B cell (primary cell): ENCODE results near the gene FGF3. TPM values are rescaled to one million over a fixed set of nuclear protein-coding genes. Genes with fewer than 3 reads are reported as not detected.

Experiments
- ATAC-seq: fragments of 200-7000 bp; cut with Tn5 transposase; one replicate; pipeline ENCODE4 v1.10.0; 2021; ENCODE audit warnings: low read depth, mild to moderate bottlenecking, moderate number of reproducible peaks, moderate library complexity
- CTCF ChIA-PET: fragments of 350-600 bp; sonication (Branson Sonifier 250); formaldehyde crosslinking; loops from one replicate; lab custom pipeline; 2021; ENCODE audit warnings: antibody characterized with exemption, inconsistent platforms; lab: Charles Lee
- POLR2A ChIA-PET: fragments of 350-600 bp; sonication (Branson Sonifier 250); formaldehyde crosslinking; loops from one replicate; lab custom pipeline; 2021; ENCODE audit warnings: antibody characterized with exemption; lab: Charles Lee
- DNase-seq: peaks from one replicate; pipeline ENCODE4 v3.0.0; 2013
- H2AFZ ChIP-seq: 2 replicates; pipeline ENCODE4 v1.6.1; 2012; ENCODE audit warnings: mild to moderate bottlenecking, low read depth, low read length; ENCODE audit not compliant: insufficient read depth, poor library complexity, severe bottlenecking
- H3K27ac ChIP-seq, 2 donors: 1 replicate in 1 of 2; 2 replicates in 1 of 2; pipeline ENCODE4 v1.5.1; 2012 to 2013; ENCODE audit warnings: low read length in 2 of 2, mild to moderate bottlenecking in 2 of 2, moderate library complexity in 1 of 2
- H3K27me3 ChIP-seq, 4 experiments: fragments of 200-600 bp in 1 of 4; sonication (generic) in 1 of 4; replicated peaks in 1 of 4; 1 replicate in 2 of 4; 2 replicates in 2 of 4; pipeline versions ENCODE4 v1.6.1 to v1.7.0; 2013 to 2016; ENCODE audit warnings: low read length in 3 of 4, mild to moderate bottlenecking in 2 of 4, mixed read lengths in 1 of 4, moderate library complexity in 1 of 4; ENCODE audit not compliant: insufficient read depth in 4 of 4, control insufficient read depth in 3 of 4; ENCODE audit errors: control extremely low read depth in 1 of 4
- H3K36me3 ChIP-seq, 2 experiments: replicated peaks in 1 of 2; 1 replicate in 1 of 2; 2 replicates in 1 of 2; pipeline versions ENCODE4 v1.6.1 to v1.7.1; 2013; ENCODE audit warnings: low read length in 1 of 2; ENCODE audit not compliant: insufficient read depth in 2 of 2, control insufficient read depth in 1 of 2; ENCODE audit errors: control extremely low read depth in 1 of 2, extremely low read depth in 1 of 2
- H3K4me1 ChIP-seq, 2 donors: fragments of 200-600 bp in 1 of 2; sonication (generic) in 1 of 2; 1 replicate in 1 of 2; 2 replicates in 1 of 2; pipeline versions ENCODE4 v1.5.1 to v1.6.1; 2013 to 2017; ENCODE audit warnings: low read length in 2 of 2; ENCODE audit not compliant: control insufficient read depth in 2 of 2, insufficient read depth in 2 of 2
- H3K4me2 ChIP-seq: replicated peaks from 2 replicates; pipeline ENCODE3; 2012; ENCODE audit warnings: mild to moderate bottlenecking, low read depth, low read length; ENCODE audit not compliant: poor library complexity, severe bottlenecking
- H3K4me3 ChIP-seq, 5 experiments: fragments of 200-600 bp in 1 of 5; sonication (generic) in 1 of 5; 1 replicate in 3 of 5; 2 replicates in 2 of 5; pipeline versions ENCODE4 v1.5.1 to v1.7.0; 2011 to 2016; ENCODE audit warnings: low read length in 4 of 5, mild to moderate bottlenecking in 4 of 5, low read depth in 2 of 5, control low read depth in 1 of 5, moderate library complexity in 1 of 5; ENCODE audit not compliant: insufficient read depth in 1 of 5; ENCODE audit errors: control extremely low read depth in 1 of 5, extremely low read depth in 1 of 5
- H3K79me2 ChIP-seq: fragments of 200-600 bp; sonication (generic); one replicate; pipeline ENCODE4 v1.6.0; 2016; ENCODE audit warnings: low read length; ENCODE audit not compliant: control insufficient read depth, insufficient read depth
- H3K9ac ChIP-seq: fragments of 200-600 bp; sonication (generic); 2 replicates; pipeline ENCODE4 v1.6.1; 2017; ENCODE audit warnings: mild to moderate bottlenecking, low read length, moderate library complexity
- H3K9me3 ChIP-seq, 3 donors: one replicate each; pipeline versions ENCODE4 v1.6.1 to v1.7.1; 2013; ENCODE audit warnings: low read length in 2 of 3; ENCODE audit not compliant: control insufficient read depth in 2 of 3, insufficient read depth in 1 of 3; ENCODE audit errors: control extremely low read depth in 1 of 3
- H4K20me1 ChIP-seq: 2 replicates; pipeline ENCODE4 v1.6.0; 2012; ENCODE audit warnings: mild to moderate bottlenecking, low read length; ENCODE audit not compliant: insufficient read depth, control insufficient read depth, poor library complexity, severe bottlenecking
- H3K27ac Mint-ChIP-seq: one replicate; pipeline ENCODE4 v1.8.0; 2021; ENCODE audit warnings: mixed read lengths
- H3K27me3 Mint-ChIP-seq: one replicate; pipeline ENCODE4 v1.8.0; 2021; ENCODE audit warnings: mixed read lengths
- H3K4me1 Mint-ChIP-seq: one replicate; pipeline ENCODE4 v1.8.0; 2021; ENCODE audit warnings: mixed read lengths
- H3K4me3 Mint-ChIP-seq: one replicate; pipeline ENCODE4 v1.8.0; 2021; ENCODE audit warnings: mixed read lengths
- H3K9me3 Mint-ChIP-seq: one replicate; pipeline ENCODE4 v1.8.0; 2022; ENCODE audit warnings: mixed read lengths; ENCODE audit not compliant: insufficient read depth
- CTCF ChIP-seq: fragments of 200-600 bp; IDR thresholded peaks from one replicate; pipeline ENCODE4 v1.8.0; 2022; ENCODE audit warnings: antibody characterized with exemption, mild to moderate bottlenecking
- EZH2 ChIP-seq: IDR thresholded peaks from 2 replicates; pipeline ENCODE4 v1.6.1; 2012; ENCODE audit warnings: borderline replicate concordance, low read depth, mild to moderate bottlenecking, moderate library complexity, low read length; ENCODE audit not compliant: insufficient read depth, poor library complexity, severe bottlenecking
- WGBS: methylation state at CpG from one replicate; pipeline ENCODE4 v1.1.5; 2013; ENCODE audit warnings: missing lambda C conversion rate; ENCODE audit not compliant: insufficient coverage; 5-methylcytosine and 5-hydroxymethylcytosine counted together
- intact Hi-C: fragments of 100-400 bp; cut with micrococcal nuclease; formaldehyde crosslinking; loops from one replicate; pipeline ENCODE4 v1.10.0; 2022
- polyA plus RNA-seq: library from polyadenylated mRNA; depleted of rRNA; stranded (reverse); fragments of >200 nt; gene quantifications from 2 replicates; pipeline ENCODE4 v1.2.3, GENCODE V29; 2012
- total RNA-seq, 2 donors: library from RNA; stranded (reverse); fragments of 120-200 nt in 1 of 2; gene quantifications; 1 replicate in 1 of 2; 2 replicates in 1 of 2; pipeline versions ENCODE4 v1.2.3 to v1.2.4, GENCODE V29; 2013 to 2022

The FGF3 gene
- total and polyA plus RNA-seq, 2 donors (not counting 1 experiment from before 2014, with no cell fraction given), result not detected

DNA sequence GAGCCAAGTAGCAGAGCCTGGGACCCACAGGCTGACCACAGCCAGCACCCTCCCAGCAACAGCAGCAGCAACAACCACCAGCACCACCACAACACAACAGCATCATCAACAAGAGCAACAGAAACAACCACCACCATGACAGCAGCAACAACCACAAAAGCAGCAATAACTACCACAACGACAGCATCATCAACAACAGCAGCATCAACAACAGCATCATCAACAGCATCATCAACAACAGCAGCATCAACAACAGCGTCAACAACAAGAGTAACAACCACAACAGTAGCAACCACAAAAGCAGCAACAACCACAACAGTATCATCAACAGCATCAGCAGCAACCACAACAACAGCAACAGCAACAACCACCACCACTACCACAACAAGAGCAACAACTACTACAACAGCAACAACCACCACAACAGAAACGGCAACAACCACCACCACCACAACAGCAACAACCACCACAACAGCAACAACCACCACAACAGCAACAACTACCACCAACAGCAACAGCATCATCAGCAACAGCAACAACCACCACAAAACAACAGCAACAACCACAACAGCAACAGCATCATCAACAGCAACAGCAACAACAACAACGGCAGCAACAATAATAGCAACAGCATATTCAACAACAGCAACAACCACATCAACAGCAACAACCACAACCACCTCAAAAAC, 22.1 kb upstream of the FGF3 start:
- Histone ChIP-seq H3K4me1 (no peaks in the 10 kb centered on the region), H2AFZ (no peak overlapping the region), H3K79me2 (no peaks in the 10 kb centered on the region), H3K4me3 (no peak overlapping the region), H4K20me1 (no peaks in the 10 kb centered on the region), H3K36me3 (no peaks in the 10 kb centered on the region), H3K4me2 (no peak overlapping the region), H3K9me3 (peaks cover 0 to 2% (median 0%) of the 10 kb centered on the region in 3 donors), H3K27ac (no peak overlapping the region), H3K9ac (no peak overlapping the region), H3K27me3 (peaks cover 0 to 12% (median 0%) of the 10 kb centered on the region in 4 experiments)
- Mint-ChIP-seq H3K4me1 (no peaks in the 10 kb centered on the region), H3K27me3 (peaks cover 16% of the 10 kb centered on the region), H3K4me3 (no peak overlapping the region), H3K9me3 (no peaks in the 10 kb centered on the region), H3K27ac (no peak overlapping the region)
- intact Hi-C loops, result no loop called here
- ATAC-seq (no peak), DNase-seq (no peak)
- CTCF ChIA-PET, result no interaction called here
- 78% methylated on average over 4 of the region's 4 CpGs for WGBS
- POLR2A ChIA-PET, result no interaction called here
- TF ChIP-seq CTCF (no peak), EZH2 (no peak)

- ATAC-seq, result no peak
- H3K79me2 ChIP-seq, result no peaks in the 10 kb centered on the region
- no peaks in the 10 kb centered on the region for H3K36me3 ChIP-seq
- Mint-ChIP-seq H3K4me1 (no peaks in the 10 kb centered on the region), H3K27me3 (peaks cover 22% of the 10 kb centered on the region), H3K4me3 (no peak overlapping the region), H3K27ac (no peak overlapping the region), H3K9me3 (no peaks in the 10 kb centered on the region)
- no peak overlapping the region for H3K4me3 ChIP-seq
- DNase-seq, result no peak
- no peak overlapping the region for H3K4me2 ChIP-seq
- no peak overlapping the region for H2AFZ ChIP-seq
- H3K4me1 ChIP-seq, result no peaks in the 10 kb centered on the region
- no peak overlapping the region for H3K27ac ChIP-seq
- no peak for TF ChIP-seq EZH2
- TF ChIP-seq CTCF, result no peak
- WGBS, result 76% methylated on average over 17 of the region's 20 CpGs
- peaks cover 0 to 2% (median 0%) of the 10 kb centered on the region in 3 donors for H3K9me3 ChIP-seq
- H3K27me3 ChIP-seq, result peaks cover 0 to 15% (median 0%) of the 10 kb centered on the region in 4 experiments
- ChIA-PET POLR2A (interaction anchor here (0.7 kb wide), 1 partner anchor 683 kb away, joined by 6 read pairs; no protein-coding TSS in a partner anchor), CTCF (no interaction called here)
- intact Hi-C loops, result no loop called here
- H3K9ac ChIP-seq, result no peak overlapping the region
- no peaks in the 10 kb centered on the region for H4K20me1 ChIP-seq
Observed at GRCh38 chr11:69840371-69841169, 21.4 kb upstream of the FGF3 start.
